ENCODE data around the gene HMGA1. TPM values are rescaled to one million over a fixed set of nuclear protein-coding genes. Genes with fewer than 3 reads are reported as not detected.

HMGA1 gene
- total RNA-seq, 6 experiments from 2014 or later = 7.9 to 23.6 (median 14.8) TPM

DNA sequence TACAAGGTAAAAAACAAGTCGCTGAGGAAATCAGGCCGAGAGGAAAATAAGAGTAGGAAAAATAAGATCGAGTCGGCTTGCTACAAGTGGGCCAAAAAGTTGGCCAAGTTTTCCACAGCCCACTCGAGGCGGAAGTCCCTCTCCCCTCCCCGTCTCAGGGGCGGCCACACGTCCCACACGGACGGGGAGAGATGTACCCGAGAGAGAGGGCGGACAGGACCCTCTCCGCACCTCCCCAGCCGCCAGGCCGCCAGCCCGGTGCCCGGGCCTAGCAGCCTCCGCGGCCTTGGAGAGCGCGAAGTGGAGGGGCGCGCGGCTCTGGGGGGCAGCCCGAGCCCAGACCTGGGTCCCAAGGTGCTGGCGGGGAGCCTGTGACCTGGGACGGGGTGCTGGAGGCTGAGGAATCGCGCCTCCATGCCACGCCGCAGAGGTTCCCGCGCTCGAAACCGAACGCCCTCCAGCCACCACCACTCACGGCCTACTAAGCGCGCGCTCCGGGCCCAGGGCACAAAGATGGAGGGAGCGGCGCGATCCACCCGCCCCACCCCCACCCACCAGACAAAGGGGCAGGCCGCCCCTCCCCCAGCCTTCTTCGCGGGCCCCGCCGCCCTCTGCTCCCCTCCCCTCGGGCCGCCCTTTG is 1.9 kb upstream of the HMGA1 start:
- intact Hi-C loops (cut with DNase I) = no loop called here
- DNase-seq (peak in 1 of 3 donors; percentile 55), ATAC-seq (no peak)
- Histone ChIP-seq H3K27ac (no peak overlapping the region), H3K36me3 (no peaks in the 10 kb centered on the region), H3K9me3 (no peaks in the 10 kb centered on the region), H3K27me3 (no peaks in the 10 kb centered on the region), H3K4me3 (no peak overlapping the region), H3K4me1 (peaks cover 0 to 14% (median 3%) of the 10 kb centered on the region in 4 donors)
- TF ChIP-seq POLR2A (IDR thresholded peaks at IDR 0.05) = no peak
- TF ChIP-seq, protein P1, sequence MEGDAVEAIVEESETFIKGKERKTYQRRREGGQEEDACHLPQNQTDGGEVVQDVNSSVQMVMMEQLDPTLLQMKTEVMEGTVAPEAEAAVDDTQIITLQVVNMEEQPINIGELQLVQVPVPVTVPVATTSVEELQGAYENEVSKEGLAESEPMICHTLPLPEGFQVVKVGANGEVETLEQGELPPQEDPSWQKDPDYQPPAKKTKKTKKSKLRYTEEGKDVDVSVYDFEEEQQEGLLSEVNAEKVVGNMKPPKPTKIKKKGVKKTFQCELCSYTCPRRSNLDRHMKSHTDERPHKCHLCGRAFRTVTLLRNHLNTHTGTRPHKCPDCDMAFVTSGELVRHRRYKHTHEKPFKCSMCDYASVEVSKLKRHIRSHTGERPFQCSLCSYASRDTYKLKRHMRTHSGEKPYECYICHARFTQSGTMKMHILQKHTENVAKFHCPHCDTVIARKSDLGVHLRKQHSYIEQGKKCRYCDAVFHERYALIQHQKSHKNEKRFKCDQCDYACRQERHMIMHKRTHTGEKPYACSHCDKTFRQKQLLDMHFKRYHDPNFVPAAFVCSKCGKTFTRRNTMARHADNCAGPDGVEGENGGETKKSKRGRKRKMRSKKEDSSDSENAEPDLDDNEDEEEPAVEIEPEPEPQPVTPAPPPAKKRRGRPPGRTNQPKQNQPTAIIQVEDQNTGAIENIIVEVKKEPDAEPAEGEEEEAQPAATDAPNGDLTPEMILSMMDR (IDR thresholded peaks at IDR 0.05) = no peak
- WGBS (ENCODE audit: insufficient coverage, low coverage, low lambda C conversion rate, missing lambda C conversion rate) = 68% methylated on average over 13 of the region's 53 CpGs

DNA sequence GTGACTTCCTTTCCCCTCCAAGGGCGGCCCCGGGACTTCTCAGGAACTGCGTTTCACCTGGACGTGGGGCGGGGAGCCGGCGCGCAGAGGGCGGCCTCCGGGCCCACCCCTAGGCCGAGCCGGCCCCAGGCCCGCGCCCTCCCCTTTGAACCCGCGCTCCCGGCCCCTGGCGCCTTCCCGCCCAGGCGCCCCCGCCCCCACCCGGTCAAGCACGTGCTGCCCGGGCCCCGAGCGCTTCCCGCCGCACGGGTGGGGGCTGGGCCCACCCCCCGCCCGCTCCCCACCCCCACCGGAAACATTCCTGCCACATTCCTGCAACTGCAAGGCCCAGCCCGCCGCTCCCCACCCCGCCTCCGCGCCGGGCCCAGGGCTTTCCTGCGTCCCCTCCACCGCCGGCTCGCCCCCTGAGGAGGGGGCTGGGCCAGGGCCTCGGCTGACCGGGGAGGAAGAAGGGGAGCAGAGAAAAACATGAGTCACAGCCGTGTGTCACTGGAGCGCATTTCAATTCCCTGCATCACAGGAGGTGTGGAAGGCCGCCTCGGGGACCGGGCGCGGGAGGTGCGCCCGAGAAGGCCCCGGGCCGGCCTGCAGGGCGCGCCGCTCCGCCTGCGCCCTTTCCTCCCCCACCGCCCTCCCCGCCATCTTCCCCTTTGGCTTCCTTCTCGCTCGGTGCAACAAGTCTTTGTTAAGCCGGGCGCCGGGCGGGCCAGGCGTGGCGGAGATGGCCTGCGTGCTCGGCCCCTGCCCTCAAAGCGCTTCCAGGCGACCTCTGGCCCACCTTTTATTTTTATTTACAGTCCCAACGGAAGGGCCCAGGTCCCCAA is 1.2 kb upstream of the HMGA1 start:
- peak overlapping the region; percentile 70 to 78 (median 76) for H3K27ac ChIP-seq
- no peaks in the 10 kb centered on the region for H3K27me3 ChIP-seq
- H3K9me3 ChIP-seq = no peaks in the 10 kb centered on the region
- TF ChIP-seq, protein P1 (IDR thresholded peaks at IDR 0.05) = no peak
- no peak for TF ChIP-seq POLR2A (IDR thresholded peaks at IDR 0.05)
- H3K4me1 ChIP-seq = peaks cover 0 to 14% (median 3%) of the 10 kb centered on the region in 4 donors
- DNase-seq = peak; percentile 63 to 76 (median 68)
- no peaks in the 10 kb centered on the region for H3K36me3 ChIP-seq
- intact Hi-C loops (cut with DNase I) = no loop called here
- H3K4me3 ChIP-seq = peak overlapping the region; percentile 45 to 67 (median 66)
- ATAC-seq = peak; percentile 13 to 41 (median 28)
- WGBS (ENCODE audit: insufficient coverage, low coverage, low lambda C conversion rate, missing lambda C conversion rate) = 41% methylated on average over 13 of the region's 75 CpGs

DNA sequence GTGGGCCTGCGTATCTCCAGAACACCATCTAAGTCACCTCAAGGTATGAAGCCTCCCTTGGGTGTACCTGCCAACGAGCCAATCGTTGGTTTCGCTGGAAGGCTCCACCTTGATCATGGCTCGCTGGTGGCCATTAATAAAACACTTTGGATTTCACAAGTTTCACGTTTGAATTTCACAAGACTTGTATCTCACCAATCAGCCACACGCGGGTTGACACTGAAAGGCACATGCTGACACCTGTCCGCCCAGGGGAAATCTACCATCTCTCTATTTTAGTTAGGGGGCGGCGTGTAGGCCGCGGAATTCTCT is 586 bp upstream of the HMGA1 start:
- no peak for TF ChIP-seq POLR2A (IDR thresholded peaks at IDR 0.05)
- TF ChIP-seq, protein P1 (IDR thresholded peaks at IDR 0.05) = no peak
- ATAC-seq = peak; percentile 19 to 49 (median 38)
- 7% methylated on average over 7 of the region's 13 CpGs for WGBS (ENCODE audit: insufficient coverage, low coverage, low lambda C conversion rate, missing lambda C conversion rate)
- Histone ChIP-seq H3K27ac (peak overlapping the region; percentile 70 to 78 (median 76)), H3K9me3 (no peaks in the 10 kb centered on the region), H3K27me3 (no peaks in the 10 kb centered on the region), H3K36me3 (no peaks in the 10 kb centered on the region), H3K4me3 (peak overlapping the region; percentile 45 to 67 (median 66)), H3K4me1 (peaks cover 0 to 14% (median 3%) of the 10 kb centered on the region in 4 donors)
- DNase-seq = peak; percentile 44 to 73 (median 64)
- intact Hi-C loops (cut with DNase I) = no loop called here

DNA sequence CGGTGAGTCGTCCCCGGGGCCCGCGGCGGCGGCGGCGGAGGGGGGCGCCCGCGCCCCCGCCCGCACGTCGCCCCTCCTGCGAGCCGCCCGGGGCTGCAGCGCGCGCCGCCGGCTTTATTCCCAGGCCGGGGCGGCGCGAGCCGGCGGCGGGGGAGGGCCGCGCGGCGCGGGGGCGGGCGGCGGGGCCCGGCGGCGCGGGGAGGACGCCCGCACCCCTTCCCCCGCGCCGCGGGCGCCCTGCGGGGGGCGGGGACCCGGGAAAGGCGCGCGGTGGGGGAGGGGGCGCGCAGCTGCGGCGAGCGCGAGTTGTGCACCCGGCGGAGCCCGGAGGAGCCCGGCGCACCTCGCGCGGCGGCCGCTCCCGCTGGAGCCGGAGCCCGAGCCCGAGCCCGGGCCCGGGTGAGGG is 646 bp downstream of the HMGA1 start:
- intact Hi-C loops (cut with DNase I) = no loop called here
- TF ChIP-seq, protein P1 (IDR thresholded peaks at IDR 0.05) = no peak
- TF ChIP-seq POLR2A (IDR thresholded peaks at IDR 0.05) = no peak
- no CpG with 5 or more reads among the region's 78 CpGs for WGBS (ENCODE audit: insufficient coverage, low coverage, low lambda C conversion rate, missing lambda C conversion rate)
- Histone ChIP-seq H3K9me3 (no peaks in the 10 kb centered on the region), H3K27ac (peak overlapping the region in 1 of 3 donors; percentile 78), H3K4me1 (peaks cover 0 to 14% (median 3%) of the 10 kb centered on the region in 4 donors), H3K27me3 (no peaks in the 10 kb centered on the region), H3K4me3 (peak overlapping the region; percentile 52 to 67 (median 66)), H3K36me3 (no peaks in the 10 kb centered on the region)
- DNase-seq (peak in 1 of 3 donors; percentile 49), ATAC-seq (peak; percentile 2 to 18 (median 6))

Measured in right lobe of liver (tissue), 6 donors.